HUES64 (cell line): ENCODE results near the gene MAPK8IP3.
"Not testable (repeated sequence)": the region's sequence is repeated elsewhere in the genome, so short reads cannot be mapped to it uniquely, and the experiment has no call there.

Experiments used
- H3K27ac ChIP-seq: 2 replicates; pipeline ENCODE4 v1.7.0; 2013; ENCODE audit warnings: low read depth, low read length, inconsistent platforms
- H3K27me3 ChIP-seq: 2 replicates; pipeline ENCODE4 v1.6.1; 2013; ENCODE audit warnings: mild to moderate bottlenecking, low read length; ENCODE audit not compliant: insufficient read depth
- H3K36me3 ChIP-seq: 2 replicates; pipeline ENCODE4 v1.6.1; 2013; ENCODE audit warnings: mild to moderate bottlenecking, low read length; ENCODE audit not compliant: insufficient read depth
- H3K4me1 ChIP-seq: 2 replicates; pipeline ENCODE4 v1.6.1; 2013; ENCODE audit warnings: mild to moderate bottlenecking, low read length, moderate library complexity; ENCODE audit not compliant: insufficient read depth
- H3K4me3 ChIP-seq: 2 replicates; pipeline ENCODE4 v1.5.1; 2013; ENCODE audit warnings: mild to moderate bottlenecking, low read length, moderate library complexity
- H3K9ac ChIP-seq: 2 replicates; pipeline ENCODE4 v1.6.1; 2013; ENCODE audit warnings: mild to moderate bottlenecking, low read depth, low read length
- H3K9me3 ChIP-seq: 2 replicates; pipeline ENCODE4 v1.6.1; 2013; ENCODE audit warnings: low read depth, low read length; ENCODE audit not compliant: insufficient read depth
- WGBS: fragments of 150-250, 120-280 bp; methylation state at CpG from one replicate; pipeline ENCODE4 v1.1.7; 2013; ENCODE audit warnings: missing lambda C conversion rate; 5-methylcytosine and 5-hydroxymethylcytosine counted together

Gene MAPK8IP3

DNA sequence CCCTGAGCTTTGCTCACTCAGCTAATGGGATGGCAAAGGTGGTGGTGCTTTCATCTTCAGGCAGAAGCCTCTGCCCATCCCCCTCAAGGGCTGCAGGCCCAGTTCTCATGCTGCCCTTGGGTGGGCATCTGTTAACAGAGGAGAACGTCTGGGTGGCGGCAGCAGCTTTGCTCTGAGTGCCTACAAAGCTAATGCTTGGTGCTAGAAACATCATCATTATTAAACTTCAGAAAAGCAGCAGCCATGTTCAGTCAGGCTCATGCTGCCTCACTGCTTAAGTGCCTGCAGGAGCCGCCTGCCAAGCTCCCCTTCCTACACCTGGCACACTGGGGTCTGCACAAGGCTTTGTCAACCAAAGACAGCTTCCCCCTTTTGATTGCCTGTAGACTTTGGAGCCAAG, 5.7 kb upstream of the MAPK8IP3 start:
- H3K36me3 ChIP-seq = peaks cover 77% of the 10 kb centered on the region
- WGBS = 97% methylated on average over 3 of the region's 3 CpGs

DNA sequence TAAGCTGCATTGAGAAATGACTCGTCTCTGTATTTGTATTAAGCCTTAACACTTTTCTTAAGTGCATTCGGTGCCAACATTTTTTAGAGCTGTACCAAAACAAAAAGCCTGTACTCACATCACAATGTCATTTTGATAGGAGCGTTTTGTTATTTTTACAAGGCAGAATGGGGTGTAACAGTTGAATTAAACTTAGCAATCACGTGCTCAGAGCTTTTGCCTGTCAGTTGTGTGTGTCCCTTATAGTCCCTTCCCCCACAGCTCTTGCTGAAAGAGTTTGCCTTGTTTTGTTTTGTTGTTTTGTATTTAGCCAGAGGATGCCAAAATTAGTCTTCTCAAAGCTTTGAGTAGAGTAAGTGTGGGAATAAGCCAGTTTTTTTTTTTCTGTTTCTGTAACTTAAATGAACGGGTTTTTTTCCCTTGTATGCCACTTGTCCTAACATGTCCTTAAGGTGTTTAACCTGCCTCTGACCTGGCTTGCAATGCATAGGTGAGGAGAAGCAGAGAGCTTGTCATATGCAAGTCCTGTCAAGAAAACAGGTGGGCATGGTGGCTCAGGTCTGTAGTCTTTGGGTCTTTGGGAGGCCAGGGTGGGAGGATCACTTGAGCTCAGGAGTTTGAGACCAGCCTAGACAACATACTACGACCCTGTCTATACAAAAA, 4.6 kb upstream of the MAPK8IP3 start:
- WGBS = 96% methylated on average over 5 of the region's 6 CpGs
- H3K27me3 ChIP-seq = no peaks in the 10 kb centered on the region
- H3K36me3 ChIP-seq = peaks cover 67% of the 10 kb centered on the region
- H3K9me3 ChIP-seq = no peaks in the 10 kb centered on the region
- no peaks in the 10 kb centered on the region for H3K4me1 ChIP-seq
- H3K27ac ChIP-seq = no peak overlapping the region
- H3K4me3 ChIP-seq = no peak overlapping the region
- no peak overlapping the region for H3K9ac ChIP-seq

More for the DNA sequence above, 5.7 kb upstream of the MAPK8IP3 start:
- H3K9me3 ChIP-seq = no peaks in the 10 kb centered on the region
- no peaks in the 10 kb centered on the region for H3K4me1 ChIP-seq
- H3K4me3 ChIP-seq = no peak overlapping the region
- H3K27me3 ChIP-seq = no peaks in the 10 kb centered on the region
- H3K9ac ChIP-seq = no peak overlapping the region
- H3K27ac ChIP-seq = no peak overlapping the region

DNA sequence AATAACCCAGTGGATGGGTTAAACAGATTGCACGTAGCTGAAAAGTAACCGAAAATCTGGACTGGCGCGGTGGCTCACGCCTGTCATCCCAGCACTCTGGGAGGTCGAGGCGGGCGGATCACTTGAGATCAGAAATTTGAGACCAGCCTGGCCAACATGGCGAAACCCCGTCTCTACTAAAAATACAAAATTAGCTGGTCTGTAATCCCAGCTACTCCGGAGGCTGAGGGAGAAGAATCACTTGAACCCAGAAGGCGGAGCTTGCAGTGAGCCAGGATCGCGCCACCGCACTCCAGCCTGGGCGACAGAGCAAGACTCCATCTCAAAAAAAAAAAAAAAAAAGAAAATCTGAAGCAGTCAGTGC, 689 bp upstream of the MAPK8IP3 start:
- H3K9ac ChIP-seq = peak overlapping the region; percentile 87
- H3K36me3 ChIP-seq = peaks cover 28% of the 10 kb centered on the region
- H3K9me3 ChIP-seq, H3K27me3 ChIP-seq, H3K4me1 ChIP-seq: not testable (repeated sequence)
- H3K27ac ChIP-seq = peak overlapping the region; percentile 90
- 1% methylated on average over 16 of the region's 16 CpGs for WGBS
- peak overlapping the region; percentile 95 for H3K4me3 ChIP-seq

DNA sequence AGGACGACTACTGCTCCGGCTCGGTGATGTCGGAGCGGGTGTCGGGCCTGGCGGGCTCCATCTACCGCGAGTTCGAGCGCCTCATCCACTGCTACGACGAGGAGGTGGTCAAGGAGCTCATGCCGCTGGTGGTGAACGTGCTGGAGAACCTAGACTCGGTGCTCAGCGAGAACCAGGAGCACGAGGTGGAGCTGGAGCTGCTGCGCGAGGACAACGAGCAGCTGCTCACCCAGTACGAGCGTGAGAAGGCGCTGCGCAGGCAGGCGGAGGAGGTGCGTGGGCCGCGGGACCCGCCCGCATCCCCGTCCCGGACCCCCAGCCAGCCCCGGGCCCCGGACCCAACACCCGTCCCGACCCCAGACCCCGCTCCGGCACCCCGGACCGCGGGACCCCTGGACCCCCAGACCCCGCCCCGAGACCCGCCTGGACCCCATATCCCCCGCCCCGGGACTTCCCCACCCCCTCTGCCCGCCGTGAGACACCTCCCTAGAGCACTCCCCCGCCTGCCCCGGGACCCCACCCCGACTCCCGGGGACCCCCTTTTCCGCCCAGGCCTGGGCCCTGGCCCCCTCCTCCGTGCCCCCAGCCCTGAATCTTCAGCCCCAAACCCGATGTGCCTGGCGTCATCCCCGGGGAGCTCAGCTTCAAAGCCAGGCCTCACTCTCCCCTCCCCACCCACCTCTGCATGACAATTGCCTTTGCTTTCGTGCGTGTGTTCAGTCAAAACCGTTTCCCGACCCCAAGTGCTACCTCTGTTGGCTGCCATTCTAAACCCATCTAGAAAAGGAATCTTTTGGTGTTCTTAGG, 594 bp downstream of the MAPK8IP3 start:
- H3K36me3 ChIP-seq = peaks cover 15% of the 10 kb centered on the region
- H3K4me3 ChIP-seq = peak overlapping the region; percentile 95
- H3K27me3 ChIP-seq = no peaks in the 10 kb centered on the region
- 0 out of 2 replicates have a peak, but pooled peaks cover 9% of the 10 kb centered on the region for H3K4me1 ChIP-seq
- under 1% methylated on average over 54 of the region's 62 CpGs for WGBS
- no peaks in the 10 kb centered on the region for H3K9me3 ChIP-seq
- H3K27ac ChIP-seq = no peak overlapping the region; the same call in 1 of the 2 replicates
- H3K9ac ChIP-seq = peak overlapping the region; percentile 80

DNA sequence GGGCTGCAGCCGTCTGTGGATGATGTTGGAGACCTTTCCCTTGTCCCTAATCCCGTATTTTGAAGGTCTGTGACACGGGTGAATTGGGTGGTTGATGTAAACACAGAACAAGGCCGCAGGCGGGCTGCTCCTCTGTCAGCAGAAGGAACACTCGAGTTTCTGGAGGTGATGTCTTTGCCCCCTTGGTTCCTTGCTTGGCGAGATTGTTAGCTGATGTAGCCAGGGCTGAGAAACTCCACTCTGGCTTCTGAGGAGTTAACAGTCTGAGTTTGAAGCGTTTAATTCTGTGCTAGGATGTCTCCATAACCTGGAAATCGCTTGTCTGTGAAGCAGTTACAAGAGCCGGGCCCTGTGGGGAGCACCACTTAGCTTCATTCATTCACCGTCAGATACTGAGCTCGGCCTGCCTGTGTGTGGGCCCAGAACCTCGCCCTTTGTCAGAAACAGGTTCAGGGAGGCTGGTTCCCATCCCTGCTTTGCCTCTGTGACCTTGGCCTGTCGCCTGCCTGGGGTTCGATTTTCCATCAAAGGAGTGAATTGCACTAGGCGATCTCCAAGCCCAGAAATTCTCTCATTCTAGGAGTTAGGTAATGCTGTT, 1.3 kb downstream of the MAPK8IP3 start:
- no peaks in the 10 kb centered on the region for H3K27me3 ChIP-seq
- 36% methylated on average over 16 of the region's 16 CpGs for WGBS
- no peaks in the 10 kb centered on the region for H3K9me3 ChIP-seq
- peak overlapping the region; percentile 95 for H3K4me3 ChIP-seq
- no peak overlapping the region for H3K9ac ChIP-seq
- H3K4me1 ChIP-seq = 0 out of 2 replicates have a peak, but pooled peaks cover 9% of the 10 kb centered on the region
- no peak overlapping the region; the same call in 1 of the 2 replicates for H3K27ac ChIP-seq
- peaks cover 8% of the 10 kb centered on the region for H3K36me3 ChIP-seq

DNA sequence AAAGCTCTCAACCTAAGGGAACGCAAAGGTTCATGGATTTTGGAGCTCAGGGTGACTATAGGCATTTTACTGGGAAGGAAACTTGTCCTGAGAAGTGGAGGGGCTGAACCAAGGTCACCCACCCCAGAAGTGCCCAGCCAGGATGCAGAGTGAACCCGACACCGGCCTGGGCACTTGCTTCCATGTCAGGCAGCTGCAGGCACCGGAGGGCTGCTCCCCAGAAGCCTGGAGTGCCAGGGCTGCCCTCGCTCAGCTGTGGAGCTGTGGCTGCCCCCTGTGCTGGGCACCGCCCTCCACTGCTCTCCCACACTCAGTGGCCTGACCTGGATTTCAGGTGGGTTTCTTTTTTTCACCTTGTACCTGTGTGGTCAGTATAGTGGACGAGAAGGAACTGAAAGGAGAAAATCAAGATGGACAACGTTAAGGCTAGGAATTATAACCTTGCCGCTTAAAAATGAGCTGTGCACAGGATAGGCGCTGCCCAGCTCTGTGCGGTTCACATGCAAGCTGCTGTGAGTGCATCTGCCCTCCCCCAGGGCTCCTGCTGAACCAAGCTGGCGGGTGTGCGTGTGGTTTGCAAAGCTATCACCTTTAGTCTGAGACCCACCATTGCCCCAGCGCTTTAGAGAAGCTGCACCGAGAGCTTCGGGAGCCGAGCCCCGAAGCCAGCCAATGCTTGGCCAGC, 2.2 kb downstream of the MAPK8IP3 start:
- H3K9me3 ChIP-seq = no peaks in the 10 kb centered on the region
- H3K4me3 ChIP-seq = no peak overlapping the region
- no peaks in the 10 kb centered on the region for H3K27me3 ChIP-seq
- no peak overlapping the region for H3K27ac ChIP-seq
- H3K9ac ChIP-seq = no peak overlapping the region
- 93% methylated on average over 18 of the region's 18 CpGs for WGBS
- 0 out of 2 replicates have a peak, but pooled peaks cover 1% of the 10 kb centered on the region for H3K36me3 ChIP-seq
- peaks cover 10% of the 10 kb centered on the region; the same call in 1 of the 2 replicates for H3K4me1 ChIP-seq

DNA sequence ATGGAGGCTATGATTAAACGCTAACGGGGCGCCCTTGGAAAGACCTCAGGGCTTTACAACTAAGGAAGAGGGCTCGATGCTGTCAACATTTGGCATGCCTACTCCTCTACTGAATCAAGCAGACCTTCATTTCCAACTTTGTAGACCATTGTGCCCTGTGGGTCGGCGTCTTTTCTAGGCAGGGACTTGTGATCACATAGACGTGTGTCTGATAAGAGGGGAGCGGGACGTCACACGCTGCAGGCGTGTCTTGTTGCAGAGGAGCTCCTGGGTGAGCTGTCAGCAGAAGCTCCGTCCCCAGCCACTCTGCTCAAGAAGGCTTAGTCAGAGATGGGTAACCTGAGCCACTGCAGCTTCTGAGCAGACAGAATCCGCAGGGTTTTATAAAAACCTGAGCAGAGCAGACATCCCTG, 2.8 kb downstream of the MAPK8IP3 start:
- no peaks in the 10 kb centered on the region for H3K27me3 ChIP-seq
- 93% methylated on average over 13 of the region's 13 CpGs for WGBS
- H3K36me3 ChIP-seq = no peaks in the 10 kb centered on the region
- H3K4me1 ChIP-seq = peaks cover 16% of the 10 kb centered on the region
- no peaks in the 10 kb centered on the region for H3K9me3 ChIP-seq
- H3K4me3 ChIP-seq = no peak overlapping the region
- no peak overlapping the region for H3K27ac ChIP-seq
- H3K9ac ChIP-seq = no peak overlapping the region

DNA sequence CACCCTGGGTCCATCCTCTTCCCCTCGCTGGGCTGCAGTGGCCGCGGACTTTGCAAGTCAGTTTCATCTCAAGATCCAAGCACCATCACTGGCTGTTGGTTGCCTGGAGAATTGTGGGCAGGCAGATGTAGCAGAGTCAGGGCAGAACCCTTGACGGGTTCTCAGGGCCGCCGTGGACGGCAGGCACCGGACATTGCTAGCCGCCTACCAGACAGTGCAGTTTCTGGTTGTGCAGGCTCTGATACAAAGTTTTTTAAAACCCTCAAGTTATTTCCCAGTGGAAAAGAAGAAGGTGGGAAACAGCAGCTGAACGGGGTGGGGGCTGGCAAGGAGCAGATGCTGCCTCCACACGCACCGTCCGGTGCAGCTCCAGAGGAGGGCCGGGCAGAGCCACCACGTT, 3.4 kb downstream of the MAPK8IP3 start:
- no peak overlapping the region for H3K9ac ChIP-seq
- H3K4me3 ChIP-seq = no peak overlapping the region
- H3K27ac ChIP-seq = no peak overlapping the region
- H3K27me3 ChIP-seq = no peaks in the 10 kb centered on the region
- H3K4me1 ChIP-seq = peaks cover 19% of the 10 kb centered on the region
- 93% methylated on average over 15 of the region's 15 CpGs for WGBS
- no peaks in the 10 kb centered on the region for H3K36me3 ChIP-seq
- H3K9me3 ChIP-seq = no peaks in the 10 kb centered on the region

DNA sequence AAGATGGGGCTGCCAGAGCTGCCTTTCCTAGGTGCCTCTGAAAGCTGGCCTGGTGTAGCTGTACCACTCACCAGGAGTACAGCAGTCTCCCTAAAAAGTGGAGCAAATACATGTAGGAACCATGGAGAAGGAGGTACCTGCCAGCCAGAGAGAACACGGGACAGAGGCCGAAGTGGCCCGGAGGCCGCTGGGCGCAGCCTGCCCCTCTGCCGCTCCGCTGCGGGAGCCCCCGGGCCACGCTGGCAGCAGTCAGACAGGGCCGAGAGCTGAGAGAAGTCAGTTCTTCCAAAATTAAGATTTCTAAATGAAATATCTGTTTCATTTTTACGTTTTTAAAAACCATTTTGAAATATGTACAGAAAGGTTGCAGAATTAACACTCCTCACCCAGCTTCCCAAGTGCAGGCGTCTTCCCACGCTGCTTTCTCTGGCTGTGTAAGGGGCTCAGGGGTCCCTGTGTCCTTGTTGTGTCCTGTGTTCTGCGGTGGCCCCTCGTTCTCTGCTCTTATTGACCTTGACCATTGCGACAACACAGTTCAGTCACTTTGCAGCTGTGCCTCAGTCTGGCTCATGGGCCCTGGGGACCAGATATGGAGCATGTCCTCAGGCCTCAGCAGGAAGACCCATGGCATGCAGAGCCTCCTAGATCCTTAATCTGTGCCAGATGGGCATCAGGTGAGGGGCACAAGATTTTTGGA, 5.0 kb downstream of the MAPK8IP3 start:
- no peak overlapping the region for H3K4me3 ChIP-seq
- H3K9ac ChIP-seq = no peak overlapping the region
- H3K27me3 ChIP-seq = no peaks in the 10 kb centered on the region
- H3K9me3 ChIP-seq = no peaks in the 10 kb centered on the region
- no peak overlapping the region for H3K27ac ChIP-seq
- H3K4me1 ChIP-seq = peaks cover 19% of the 10 kb centered on the region
- 95% methylated on average over 15 of the region's 17 CpGs for WGBS
- H3K36me3 ChIP-seq = no peaks in the 10 kb centered on the region

DNA sequence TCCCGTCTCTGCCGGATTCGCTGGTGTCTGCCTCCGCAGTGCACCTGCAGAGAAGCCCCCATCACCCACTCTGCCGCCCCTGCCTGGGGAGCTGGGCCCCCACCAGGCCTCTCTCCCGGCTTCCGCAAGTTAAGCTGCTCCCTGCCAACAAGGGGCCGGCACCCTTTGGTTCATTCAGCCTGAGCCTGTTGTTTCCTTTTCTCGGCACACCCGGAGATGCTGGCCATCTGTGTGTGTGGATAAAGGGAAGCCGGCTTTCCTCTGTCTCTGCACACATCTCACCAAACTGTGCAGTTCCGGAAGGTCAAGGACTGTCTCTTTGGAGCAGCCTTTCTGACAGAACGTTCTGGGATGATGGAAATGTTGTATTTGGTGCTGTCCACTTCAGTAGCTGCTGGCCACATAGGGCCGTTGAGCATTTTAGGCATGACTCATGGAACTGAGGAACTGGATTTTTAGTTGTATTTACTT, 6.8 kb downstream of the MAPK8IP3 start:
- Histone ChIP-seq H3K36me3 (no peaks in the 10 kb centered on the region), H3K4me1 (peaks cover 11% of the 10 kb centered on the region), H3K9me3 (no peaks in the 10 kb centered on the region), H3K27ac (no peak overlapping the region), H3K27me3 (no peaks in the 10 kb centered on the region), H3K9ac (no peak overlapping the region), H3K4me3 (no peak overlapping the region)
- WGBS = 93% methylated on average over 14 of the region's 14 CpGs
